GM21381 (cell line): ENCODE data around the gene WDR5B.
"Not testable (repeated sequence)": the region's sequence is repeated elsewhere in the genome, so short reads cannot be mapped to it uniquely, and the experiment has no call there.

ENCODE experiments used
- ATAC-seq: cut with Tn5 transposase; IDR thresholded peaks from one replicate; pipeline ENCODE4 v1.9.1; 2021; ENCODE audit warnings: mild to moderate bottlenecking, moderate library complexity; ENCODE audit not compliant: unreplicated experiment

Gene WDR5B

DNA sequence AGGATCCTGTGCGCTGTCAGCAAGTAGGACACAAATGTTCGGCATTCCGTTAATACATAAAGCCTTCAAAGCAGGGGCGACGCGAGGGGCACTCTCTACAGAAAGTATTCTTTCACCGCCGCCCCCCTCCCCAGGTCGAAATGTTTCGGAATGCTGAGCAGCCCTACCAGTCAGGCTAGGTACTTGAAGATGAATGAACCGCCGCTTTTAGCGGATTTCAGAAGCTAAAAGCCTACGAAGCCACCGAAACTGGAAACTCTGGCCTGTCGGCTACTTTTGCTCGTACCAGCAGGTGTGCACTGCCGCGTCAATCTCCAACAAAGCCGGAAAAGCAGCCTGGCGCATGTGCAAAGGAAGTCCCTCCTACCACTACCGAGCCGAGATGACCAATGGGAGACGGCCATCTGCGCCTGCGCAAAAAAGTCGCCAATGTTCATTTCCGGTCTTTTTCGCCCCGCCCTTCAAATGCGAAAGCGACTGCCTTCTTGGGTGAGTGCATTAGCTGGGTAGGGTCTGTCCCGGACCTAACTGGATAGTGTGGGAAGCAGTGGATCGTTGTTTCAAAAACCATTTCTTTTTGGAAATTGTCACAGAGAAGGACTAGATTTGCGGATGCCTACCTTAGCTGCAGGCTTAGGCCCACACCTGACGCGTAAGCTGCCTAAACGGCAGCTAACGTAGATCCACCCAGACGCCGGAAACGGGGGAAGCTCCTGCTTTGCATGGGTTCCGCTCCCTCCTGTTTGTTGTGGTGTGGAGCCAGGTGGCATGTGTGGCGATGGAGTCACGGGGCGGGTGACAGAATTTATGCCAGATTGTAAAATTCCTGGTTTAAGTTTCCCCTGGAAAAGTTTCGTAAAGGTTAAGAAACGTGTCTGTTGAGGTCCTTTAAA, at the start of gene WDR5B:
TSS of gene WDR5B (minus strand) at position 301 of the 893 bp plus-strand sequence. CDS start 534 bp downstream, outside the sequence.
- ATAC-seq = peak; percentile 82

DNA sequence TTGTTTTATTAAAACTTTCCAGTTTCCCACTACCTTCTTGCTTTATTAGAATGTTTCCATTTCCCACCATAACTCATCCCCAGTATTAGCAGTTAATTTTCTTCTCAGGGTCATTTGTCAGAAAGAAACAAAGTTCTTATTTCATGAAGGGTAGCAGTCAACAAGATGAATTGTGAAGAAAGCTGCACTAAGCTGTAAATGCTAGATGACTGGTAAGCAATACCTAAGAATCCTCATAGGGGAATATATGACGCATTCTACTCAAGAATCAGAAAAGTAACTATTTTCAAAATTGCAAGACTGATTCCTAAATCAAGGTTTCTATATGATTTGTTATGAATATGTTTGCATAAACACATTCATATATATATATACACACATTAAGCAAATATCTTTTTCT, 48.8 kb upstream of the WDR5B start:
- no peak for ATAC-seq

GRCh38 chr3:122462406-122462805, 46.5 kb upstream of the WDR5B start:
- ATAC-seq = no peak

DNA sequence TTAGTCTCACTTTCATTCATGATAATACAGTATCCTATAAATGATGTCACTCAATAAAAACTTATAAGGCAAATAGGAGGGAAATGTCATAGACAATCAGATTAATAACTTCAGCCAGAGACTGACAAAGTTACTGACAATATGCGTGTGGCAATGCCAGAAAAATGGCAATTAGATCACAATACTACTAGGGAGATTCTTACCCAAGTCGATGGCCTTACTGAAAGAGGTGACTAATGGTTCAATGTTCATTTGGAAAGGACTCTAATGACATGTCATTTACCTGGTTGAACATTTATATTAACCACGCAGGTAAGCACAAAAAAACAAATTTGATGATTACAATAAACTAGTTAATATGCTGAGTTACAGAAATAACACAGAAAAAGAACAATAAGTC, 45.9 kb upstream of the WDR5B start:
- no peak for ATAC-seq

GRCh38 chr3:122458992-122459391, 43.1 kb upstream of the WDR5B start:
- ATAC-seq = no peak

DNA sequence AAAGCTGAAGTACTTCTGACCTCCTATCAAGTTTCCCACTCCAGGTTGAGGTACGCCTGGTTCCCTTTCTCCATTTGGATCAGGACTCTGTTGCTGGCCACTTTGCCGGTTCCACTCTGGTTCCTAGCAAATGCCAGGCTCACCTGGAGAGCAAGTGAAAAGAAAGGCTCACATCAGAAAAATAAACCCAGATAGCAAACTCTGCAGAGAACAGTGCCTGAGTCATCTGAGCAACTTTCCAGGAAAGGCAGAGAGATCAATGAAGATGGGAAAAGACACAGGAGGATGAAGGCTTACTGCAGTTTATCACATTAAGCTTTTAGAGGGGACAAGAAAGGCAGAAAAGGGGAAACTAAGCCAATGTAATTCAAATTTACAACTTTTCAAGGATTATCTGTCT, 41.8 kb upstream of the WDR5B start:
- no peak for ATAC-seq

DNA sequence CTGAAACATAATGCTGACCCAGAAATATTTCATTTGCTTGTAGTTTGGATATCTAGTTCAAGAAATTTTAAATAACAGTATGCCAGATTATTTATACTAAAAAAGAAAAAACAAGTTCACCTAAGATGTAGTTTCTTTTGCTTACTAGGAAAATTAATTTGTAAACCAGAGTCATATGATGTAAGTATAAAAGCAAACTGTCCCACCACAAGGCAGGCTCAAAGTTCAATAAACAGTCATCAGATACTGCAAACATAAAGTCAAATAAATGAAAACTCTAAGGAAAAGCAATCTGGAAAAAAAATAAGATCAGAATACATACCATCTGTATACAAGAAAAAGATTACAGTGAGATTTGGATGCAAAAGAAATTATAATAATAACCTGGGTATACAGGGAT, 40.2 kb upstream of the WDR5B start:
- no peak for ATAC-seq

DNA sequence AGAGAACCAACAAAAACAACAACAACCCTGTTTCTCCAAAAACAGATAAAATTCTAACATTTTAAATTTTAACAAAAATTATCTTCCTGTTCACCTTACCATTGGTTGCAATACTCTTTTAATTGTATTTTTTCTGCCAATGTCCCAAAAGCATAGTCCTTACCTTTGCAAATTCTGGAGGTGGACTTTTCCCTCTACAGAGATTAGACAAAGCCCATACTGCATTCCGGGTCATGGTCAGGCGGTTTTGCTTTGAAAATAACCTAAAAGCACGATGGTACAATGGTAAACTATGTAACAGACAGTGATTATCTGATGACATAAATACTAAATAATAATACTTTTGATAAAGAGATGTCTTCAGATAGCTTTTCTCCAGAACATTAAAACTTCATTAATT, 35.5 kb upstream of the WDR5B start:
- ATAC-seq = no peak

GRCh38 chr3:122448218-122448617, 32.4 kb upstream of the WDR5B start:
- not testable (repeated sequence) for ATAC-seq

DNA sequence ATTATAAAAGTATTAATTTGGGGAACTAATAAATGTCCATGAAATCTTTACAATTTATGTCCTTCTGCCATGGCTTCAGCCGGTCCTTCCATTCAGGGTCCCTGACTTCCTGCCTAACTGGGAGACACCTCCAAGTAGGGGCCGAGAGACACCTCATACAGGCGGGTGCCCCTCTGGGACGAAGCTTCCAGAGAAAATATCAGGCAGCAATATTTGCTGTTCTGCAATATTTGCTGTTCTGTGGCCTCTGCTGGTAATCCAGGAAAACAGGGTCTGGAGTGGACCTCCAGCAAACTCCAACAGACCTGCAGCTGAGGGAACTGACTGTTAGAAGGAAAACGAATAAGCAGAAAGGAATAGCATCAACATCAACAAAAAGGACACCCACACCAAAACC, 28.6 kb upstream of the WDR5B start:
- not testable (repeated sequence) for ATAC-seq

- ATAC-seq = not testable (repeated sequence)
Observed at GRCh38 chr3:122443762-122444490, 28.1 kb upstream of the WDR5B start.

GRCh38 chr3:122443090-122443489, 27.2 kb upstream of the WDR5B start:
- no peak for ATAC-seq

DNA sequence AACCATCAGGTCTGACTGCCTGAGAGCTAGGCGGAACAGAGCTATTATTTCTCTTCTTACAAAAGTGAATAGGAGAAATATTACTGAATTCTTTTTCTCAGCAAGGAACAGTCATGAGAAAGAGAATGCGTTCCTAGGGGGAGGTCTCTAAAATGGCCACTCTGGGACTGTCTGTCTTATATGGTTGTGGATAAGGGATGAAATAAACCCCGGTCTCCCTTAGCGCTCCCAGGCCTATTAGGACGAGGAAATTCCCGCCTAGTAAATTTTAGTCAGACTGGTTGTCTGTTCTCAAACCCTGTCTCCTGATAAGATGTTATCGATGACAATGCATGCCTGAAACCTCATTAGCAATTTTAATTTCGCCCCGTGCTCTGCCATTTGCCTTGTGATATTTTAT, 20.1 kb upstream of the WDR5B start:
- no peak for ATAC-seq

DNA sequence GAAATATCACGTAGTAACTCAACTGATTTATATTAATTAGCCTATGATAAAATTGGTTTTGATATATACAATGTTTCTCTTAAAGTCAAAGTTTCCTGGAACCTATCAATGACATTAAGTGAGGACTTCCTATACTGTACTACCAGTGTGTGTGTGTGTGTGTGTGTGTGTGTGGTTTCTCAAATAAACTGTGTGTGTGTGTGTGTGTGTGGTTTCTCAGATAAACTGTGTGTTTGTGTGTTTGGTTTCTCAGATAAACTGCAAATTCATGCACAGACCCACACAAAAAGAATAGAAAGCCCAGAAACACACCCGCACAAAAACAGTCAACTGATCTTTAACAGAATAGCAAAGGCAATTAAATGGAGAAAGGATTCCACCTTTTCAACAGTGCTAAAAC, 14.5 kb upstream of the WDR5B start:
- ATAC-seq = no peak

DNA sequence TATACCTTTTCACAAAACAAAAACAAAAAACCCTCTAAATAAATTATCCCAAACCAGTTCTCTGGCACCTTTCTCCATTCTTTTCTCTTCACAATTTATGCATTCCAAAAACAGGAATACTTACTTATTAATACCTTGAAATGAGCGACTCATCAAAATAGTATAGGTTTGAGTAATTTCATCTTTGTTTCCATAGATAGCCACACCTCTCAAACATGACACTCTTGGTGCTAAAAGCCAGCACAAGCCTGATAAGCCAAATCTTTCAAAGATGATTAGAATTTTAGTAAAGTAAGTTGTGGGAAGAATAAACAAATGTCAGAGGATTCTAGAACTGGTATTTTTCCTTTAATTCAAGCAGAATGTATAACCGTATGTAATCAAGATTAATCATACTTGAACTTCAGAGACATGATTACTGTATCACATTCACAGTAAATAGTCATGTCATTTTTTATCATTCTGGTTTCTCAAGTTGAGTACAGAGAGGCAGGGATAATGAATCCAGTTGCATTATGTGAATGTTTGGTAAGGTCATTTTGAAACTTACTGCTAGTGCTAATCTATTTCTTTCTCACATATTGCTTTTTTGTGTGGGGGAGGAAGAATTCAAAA, 12.1 kb upstream of the WDR5B start:
- ATAC-seq = no peak

- ATAC-seq = no peak
Observed at GRCh38 chr3:122421836-122422235, 6.0 kb upstream of the WDR5B start.

- no peak for ATAC-seq
Observed at GRCh38 chr3:122421101-122421500, 5.2 kb upstream of the WDR5B start.

DNA sequence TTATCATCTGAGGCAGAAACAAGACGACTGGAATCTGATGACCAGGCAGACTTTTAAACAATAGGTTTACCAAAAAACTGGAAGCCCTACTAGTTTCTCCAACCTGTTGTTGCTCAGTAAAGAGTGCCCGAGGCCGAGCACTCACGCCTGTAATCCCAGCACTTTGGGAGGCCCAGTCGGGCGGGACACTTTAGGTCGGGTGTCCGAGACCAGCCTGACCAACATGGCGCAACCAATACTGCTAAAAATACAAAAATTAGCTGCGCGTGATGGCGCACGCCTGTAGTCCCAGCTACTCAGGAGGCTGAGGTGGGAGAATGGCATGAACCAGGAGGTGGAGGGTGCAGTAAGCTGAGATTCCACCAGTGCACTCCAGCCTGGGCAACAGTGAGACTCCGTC, 1.1 kb upstream of the WDR5B start:
- no peak for ATAC-seq

GRCh38 chr3:122415104-122415744, 638 bp downstream of the WDR5B start:
- ATAC-seq = peak; percentile 47

GRCh38 chr3:122414391-122414790, 1.5 kb downstream of the WDR5B start:
- ATAC-seq = no peak

DNA sequence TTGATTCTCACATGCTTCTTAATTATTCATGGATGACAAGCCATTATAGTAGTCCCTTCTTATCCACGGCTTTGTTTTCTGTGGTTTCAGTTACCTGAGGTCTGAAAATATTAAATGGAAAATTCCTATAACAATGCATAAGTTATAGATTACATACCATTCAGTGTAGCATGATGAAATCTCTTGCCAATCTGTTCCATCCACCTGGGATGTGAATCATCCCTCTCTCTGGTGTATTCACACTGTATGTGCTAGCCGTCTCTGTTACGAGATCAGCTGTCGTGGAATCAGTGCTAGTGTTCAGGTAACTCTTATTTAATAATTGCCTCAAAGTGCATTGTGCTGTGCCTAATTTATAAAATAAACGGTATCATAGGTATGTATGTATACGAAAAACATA, 5.2 kb downstream of the WDR5B start:
- ATAC-seq = no peak
